ENCODE data around the gene RBM28. TPM values are rescaled to one million over a fixed set of nuclear protein-coding genes. Genes with fewer than 3 reads are reported as not detected.
A peak's percentile ranks its signal among the peaks of the same experiment; 100 is the strongest.

RBM28 gene, protein sequence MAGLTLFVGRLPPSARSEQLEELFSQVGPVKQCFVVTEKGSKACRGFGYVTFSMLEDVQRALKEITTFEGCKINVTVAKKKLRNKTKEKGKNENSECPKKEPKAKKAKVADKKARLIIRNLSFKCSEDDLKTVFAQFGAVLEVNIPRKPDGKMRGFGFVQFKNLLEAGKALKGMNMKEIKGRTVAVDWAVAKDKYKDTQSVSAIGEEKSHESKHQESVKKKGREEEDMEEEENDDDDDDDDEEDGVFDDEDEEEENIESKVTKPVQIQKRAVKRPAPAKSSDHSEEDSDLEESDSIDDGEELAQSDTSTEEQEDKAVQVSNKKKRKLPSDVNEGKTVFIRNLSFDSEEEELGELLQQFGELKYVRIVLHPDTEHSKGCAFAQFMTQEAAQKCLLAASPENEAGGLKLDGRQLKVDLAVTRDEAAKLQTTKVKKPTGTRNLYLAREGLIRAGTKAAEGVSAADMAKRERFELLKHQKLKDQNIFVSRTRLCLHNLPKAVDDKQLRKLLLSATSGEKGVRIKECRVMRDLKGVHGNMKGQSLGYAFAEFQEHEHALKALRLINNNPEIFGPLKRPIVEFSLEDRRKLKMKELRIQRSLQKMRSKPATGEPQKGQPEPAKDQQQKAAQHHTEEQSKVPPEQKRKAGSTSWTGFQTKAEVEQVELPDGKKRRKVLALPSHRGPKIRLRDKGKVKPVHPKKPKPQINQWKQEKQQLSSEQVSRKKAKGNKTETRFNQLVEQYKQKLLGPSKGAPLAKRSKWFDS
- 30.3 and 31.2 TPM in 2 replicates for total RNA-seq (2014; rRNA removed; shearing (Covaris generic))
- polyA plus RNA-seq (2015; cell fraction: cytosol; rRNA removed): 28.7 and 33.5 TPM in 2 replicates
- polyA plus RNA-seq (2015; cell fraction: nucleus; rRNA removed): 119 and 144 TPM in 2 replicates

DNA sequence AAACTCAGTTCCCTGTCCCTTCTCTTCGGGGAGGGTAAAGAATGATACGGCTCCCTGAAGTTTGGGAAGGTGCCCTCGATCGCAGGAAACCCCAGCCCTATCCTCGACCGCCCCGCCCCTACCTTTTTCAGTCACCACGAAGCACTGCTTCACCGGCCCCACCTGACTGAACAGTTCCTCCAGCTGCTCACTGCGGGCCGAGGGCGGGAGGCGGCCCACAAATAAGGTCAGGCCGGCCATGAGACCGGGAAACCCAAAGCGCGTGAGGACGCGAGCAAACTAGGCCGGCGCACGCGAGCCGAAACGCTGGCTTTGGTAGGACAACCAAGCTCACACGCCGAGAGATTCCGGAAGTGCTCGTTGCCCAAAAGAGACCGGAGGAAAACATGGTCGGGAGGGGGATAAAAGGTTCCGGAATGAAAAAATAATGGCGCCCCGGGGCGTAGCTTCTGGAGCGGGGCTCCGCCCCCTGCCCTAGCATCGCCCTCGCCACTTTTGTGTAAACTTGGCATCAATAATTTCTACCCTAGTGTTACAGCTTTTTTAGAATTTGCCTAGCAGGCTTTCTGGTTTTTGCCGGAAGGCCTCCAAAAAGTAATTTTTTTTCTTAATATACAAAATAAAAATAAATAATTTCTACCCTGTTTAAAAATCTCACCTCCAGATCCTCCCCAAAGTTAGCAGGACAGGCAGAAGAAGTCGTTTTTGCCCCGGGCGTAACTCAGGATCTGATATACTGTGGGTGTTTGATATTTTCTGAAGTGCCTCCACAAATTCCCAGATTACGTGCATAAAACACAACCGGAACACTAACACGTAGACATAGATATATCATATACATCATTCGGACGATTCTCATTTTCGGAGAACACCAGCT, at the start of gene RBM28:
RBM28 (minus strand) TSS at position 355 of the 877 bp plus-strand sequence; CDS start at position 240, 115 bp downstream.
- peak; percentile 89 for DNase-seq (ENCODE audit: low read depth)

DNA sequence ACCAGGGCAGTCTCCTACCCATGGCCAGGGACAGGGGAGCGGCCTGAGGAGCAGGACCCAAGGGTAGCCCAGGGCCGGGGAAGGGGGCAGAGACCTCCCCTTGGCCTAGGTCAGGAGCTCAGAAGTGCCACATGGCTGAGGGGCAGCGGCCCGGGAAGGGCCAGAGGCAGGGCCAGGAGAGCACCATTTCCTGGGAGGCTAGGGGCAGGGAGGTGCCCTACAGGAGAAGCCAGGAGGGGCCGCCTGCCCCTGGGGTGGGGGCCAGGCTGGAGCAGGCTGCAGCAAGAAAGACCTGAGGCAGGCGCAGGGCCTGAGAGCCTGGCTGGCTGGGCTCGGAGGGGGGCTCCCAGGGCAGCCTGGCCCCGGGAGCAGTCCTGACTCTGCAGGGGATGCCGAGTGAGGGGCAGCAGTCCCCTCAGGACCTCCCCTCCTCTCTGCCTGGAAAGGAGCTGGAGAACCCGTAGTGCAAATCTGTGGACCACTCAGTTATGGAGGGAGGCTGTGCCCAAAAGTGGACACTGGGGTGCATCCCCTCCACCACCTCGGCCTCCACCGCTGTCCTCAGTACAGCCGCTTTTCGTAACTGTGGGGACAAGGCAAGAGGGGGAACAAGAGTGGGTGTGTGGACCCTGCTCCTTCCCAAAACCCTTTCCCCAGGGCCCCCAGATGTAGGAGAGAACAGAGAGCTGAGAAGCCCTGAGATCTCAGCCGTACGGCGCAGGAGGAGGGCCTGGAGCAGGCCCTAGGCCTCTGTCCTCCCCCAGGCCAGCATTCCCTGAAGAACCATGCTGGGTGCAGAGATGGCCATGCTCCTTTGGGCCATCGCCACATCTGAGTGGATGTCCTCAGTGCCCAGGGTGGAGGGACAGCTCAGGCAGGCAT, 49.0 kb upstream of the RBM28 start:
- no peak for DNase-seq (ENCODE audit: low read depth)

DNA sequence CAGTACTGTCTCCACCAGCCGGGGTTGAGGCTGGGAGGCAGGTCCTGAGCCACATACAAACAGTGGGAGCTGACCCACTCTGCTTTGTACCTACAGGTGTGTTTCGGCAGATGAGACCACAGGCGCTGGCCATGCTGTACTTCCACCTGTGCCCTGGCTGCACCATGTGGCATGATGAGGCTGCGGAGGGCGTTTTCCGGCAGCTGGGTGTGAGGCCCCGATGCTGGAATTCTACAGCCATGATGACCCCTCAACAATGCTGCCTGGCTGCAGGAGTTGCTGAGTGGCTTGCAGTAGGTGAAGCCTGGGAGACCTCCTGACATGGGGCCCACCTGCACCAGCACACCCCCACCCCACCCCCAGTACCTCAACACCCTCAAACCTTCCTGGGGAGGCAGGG, 48.1 kb upstream of the RBM28 start:
- DNase-seq (ENCODE audit: low read depth): no peak

DNA sequence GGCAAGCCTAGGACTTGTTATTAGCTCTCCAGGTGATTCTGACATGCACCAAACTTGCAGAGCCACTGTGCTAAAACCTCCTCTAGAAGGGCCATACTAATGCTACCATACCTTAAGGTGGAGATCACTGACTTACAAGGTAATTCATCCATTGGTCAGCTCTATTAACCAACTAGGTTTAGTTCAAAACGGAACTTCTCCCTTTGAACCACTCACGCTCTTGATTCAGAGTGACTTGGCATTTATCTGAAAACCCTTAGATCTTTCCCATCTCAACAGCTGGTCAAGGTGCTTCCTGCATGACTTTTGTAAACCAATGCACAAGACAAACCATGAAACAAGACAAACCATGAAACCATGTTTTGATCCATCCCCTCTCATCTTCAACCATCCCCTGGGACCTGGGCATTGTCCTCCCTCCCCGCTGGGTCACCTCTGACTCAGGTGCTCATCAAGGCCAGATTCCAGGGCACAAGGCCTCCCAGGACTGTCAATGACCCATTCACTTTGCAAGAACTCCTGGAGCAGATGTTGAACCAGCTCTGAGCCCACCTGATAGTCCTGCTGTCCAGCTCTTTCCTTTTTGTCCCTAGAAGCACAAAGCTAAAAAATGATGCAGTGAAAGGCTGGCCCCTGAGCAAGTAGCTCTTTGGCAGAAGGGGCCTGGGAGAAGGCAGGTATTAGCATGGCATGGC, 47.3 kb upstream of the RBM28 start:
- DNase-seq (ENCODE audit: low read depth): no peak

DNA sequence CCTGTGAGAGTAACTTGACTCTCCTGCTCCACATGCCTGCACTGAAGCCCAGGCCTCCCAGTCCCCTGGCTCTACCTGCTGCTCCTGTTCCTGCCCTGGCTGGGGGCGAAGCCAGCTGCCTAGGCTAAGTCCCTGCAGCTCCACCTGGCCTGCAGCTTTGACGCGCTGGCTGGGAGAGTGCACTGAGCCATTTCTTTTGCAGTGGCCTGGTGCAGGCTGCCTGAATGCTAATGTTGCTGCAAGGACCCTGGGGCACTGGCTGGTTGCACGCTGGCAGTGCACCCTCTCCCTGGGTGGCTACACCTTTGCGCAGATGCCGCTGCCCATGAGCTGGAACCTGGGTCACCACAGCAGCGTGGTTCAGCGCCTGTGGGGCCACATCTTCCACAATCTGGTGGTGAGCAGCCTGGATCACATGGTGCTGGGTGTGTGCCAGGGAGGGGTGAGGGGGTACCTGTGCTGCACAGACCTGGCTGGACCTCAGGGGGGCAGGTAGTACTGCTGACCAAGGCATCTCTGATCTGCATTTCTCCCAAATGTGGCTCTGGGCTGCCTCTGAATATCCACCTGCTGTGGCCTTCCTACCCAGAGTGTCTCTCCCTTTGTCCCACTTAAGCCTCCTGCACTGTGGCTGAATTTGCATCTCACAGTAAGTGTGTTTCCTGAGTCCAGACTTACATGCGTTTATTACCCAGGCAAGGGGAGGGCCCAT, 46.1 kb upstream of the RBM28 start:
- DNase-seq (ENCODE audit: low read depth): no peak

DNA sequence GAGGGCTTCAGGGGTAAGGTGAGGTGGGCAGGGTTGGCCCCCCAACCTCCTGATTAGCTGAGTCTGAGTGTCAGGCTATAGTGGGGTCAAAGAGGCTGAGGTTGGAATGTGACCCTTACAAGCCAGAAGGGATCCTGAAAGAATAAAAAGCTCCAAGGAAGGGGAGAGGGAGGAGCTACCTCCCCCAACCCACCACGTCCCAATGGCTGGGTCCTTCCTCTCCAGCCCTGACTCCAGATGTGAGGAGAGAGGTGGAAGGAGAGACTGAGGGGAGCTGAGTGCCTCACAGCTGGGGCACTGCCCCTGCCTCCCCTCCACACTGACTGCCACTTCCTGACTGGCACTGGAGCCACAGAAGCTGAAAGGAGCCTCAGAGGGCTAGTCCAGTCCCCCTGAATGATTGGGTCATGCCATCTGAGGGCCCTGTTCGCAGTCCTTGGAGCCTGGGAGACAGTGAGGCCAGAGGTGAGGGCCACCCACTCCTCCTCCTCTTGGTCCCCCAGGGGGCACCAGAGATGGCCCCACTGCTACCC, 45.4 kb upstream of the RBM28 start:
- DNase-seq (ENCODE audit: low read depth): no peak

DNA sequence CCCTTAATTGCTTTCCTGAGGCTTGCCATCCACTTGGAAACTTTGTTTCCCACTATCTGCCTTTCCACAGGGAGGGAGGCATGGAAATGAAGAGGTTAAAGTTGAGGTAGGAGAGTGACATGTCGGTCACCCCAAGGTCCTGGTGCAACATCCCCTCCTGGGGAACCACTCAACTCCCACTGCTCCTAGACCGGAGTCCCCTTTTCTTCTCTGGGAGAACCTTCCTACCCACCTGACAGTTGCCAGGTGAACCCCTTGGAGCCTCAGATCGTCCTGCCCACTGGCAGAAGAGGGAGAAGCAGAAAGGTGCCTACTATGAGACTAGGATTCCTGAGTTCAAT, 44.4 kb upstream of the RBM28 start:
- no peak for DNase-seq (ENCODE audit: low read depth)

DNA sequence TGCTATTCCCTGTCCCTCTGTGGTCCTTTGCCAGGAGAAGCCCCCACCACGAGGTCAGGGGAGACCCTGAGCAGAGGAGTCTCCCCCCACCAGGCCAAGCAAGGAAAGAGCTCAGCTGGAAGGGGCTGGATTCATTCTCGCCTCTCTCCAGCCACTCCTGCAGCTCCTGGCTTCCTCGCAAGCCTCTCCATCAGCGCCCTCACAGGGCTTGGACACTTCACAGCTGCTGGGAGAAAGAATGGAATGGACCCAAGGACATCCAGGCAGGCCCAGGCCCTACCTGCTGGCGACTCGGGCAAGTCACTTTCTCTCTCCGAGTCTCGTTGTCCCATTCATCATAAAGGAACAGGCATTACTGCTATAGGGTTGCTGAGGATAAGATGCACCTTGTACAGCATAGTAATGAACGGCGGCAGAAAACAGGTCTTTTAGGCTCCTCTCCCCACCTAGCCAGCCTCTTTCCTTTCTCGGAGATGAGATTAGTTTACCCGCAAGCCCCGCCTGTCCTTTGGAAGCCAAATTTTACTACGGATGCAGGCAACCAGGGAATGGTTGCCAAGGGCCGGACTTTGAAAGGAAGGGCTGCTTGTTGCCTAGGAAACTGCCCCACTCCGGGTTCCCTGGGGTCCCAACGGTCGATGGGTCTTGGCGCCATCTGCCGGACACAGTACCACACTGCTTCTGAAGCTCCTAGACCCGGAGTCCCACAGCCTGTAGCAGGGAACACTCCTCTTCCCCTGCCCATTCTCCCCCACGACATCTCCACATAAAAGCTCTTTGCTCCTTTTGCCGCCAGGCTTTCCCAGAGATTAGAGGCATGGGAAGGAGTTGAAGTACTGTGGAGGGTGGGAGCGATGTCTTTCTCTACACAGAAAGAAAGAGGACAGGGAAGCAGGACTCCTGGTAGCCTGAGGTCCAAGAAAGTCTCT, 43.8 kb upstream of the RBM28 start:
- DNase-seq (ENCODE audit: low read depth): peak; percentile 70

DNA sequence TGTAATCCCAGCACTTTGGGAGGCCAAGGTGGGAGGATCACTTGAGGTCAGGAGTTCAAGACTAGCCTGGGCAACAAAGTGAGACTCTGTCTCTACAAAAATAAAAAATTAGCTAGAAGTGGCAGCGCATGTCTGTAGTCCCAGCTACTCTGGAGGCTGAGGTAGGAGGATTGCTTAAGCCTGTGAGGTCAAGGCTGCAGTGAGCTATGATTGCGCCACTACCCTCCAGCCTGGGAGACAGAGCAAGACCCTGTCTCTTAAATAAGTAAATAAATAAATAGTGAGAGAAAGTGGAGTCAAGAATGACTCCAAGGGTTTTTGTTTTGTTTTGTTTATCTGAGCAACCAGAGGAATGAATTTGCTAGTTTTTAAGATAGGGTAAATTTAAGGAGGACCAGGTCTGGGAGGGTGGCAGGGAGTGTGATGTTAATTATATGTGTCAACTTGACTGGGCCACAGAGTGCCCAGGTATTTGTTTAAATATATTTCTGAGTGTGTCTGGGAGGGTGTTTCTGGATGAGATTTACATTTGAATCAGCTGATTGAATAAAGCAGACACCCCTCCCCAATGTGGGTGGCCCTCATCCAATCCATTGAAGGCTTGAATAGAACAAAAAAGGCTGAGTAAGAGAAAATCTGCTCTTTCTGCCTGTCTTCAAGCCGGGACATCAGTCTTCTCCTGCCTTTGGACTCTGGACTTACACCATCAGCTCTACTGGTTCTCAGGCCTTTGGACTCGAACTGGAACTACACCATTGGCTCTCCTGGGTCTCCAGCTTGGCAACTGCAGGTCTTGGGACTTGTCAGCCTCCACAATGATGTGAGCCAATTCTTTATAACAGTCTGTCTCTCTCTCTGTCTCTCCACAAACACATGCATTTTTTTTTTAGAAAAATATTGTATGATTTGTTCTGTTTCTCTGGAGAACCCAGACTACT, 42.5 kb upstream of the RBM28 start:
- DNase-seq (ENCODE audit: low read depth): no peak

DNA sequence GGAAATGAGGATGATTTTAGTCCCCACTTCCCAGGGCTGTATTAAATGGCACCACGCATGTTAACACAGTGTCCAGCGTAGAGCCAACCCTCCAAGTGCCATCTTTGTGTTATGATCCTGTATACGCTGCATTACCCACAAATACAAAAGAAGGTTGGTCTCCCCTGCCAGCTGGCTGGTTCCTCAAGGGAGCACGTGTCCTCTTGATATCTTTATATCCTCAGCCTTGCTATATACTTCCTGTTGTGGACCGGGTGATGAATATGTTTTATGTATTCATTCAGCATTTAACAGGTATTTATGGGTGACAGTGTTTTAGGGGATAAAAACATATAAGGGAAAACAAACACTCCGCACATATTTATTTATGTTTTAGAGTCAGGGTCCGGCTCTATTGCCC, 41.0 kb upstream of the RBM28 start:
- no peak for DNase-seq (ENCODE audit: low read depth)

DNA sequence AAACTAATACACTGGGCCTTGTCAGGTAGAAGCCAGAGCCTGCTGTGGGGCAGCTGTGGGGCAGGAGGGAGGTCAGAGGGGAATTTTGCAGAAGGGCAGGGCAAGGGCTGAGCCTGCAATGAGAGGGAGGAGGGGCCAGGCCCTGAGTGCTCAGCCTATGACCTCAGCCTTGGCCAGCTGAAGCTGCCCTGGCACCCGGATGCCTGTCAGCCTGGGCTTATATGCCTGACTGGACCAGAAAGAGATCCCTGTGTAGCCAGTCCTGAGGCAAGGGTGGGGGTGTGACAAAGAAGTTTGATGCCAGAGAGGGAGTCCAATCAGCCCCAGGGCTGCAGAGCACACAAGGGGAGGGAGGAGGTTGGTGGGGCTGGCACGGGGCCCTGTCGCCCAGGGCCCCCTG, 40.1 kb upstream of the RBM28 start:
- DNase-seq (ENCODE audit: low read depth): no peak

DNA sequence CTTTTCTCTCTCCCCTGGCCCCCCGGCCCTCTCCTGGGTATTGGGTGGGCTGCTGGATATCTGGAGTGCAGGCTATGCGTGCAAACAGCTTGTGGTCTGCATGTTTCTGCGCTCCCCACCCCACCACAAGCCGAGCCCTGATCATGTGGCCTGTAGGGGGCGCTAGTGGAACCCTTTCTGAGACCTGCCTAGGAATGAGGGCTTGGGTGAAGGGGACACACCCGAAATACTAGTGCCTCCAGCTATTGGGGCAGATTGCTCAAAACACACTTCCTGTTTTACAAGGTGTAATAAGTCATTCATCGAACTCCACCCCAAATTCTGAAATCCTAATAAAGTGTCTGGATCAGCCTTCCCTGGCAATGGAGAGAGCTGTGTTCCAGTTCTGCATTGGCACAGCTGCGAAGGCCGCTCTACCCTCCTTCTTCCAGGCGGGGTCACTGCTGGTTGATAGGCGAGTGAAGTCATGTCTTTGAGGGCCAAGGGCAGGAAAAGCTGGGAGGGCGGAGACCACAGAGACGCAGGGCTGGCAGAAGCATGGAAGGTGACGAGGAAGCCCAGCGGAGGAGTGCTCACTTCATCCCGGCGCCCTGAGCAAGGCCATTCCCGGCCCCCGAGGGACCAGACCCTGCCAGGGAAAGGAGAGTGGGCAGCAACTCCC, 37.6 kb upstream of the RBM28 start:
- no peak for DNase-seq (ENCODE audit: low read depth)

DNA sequence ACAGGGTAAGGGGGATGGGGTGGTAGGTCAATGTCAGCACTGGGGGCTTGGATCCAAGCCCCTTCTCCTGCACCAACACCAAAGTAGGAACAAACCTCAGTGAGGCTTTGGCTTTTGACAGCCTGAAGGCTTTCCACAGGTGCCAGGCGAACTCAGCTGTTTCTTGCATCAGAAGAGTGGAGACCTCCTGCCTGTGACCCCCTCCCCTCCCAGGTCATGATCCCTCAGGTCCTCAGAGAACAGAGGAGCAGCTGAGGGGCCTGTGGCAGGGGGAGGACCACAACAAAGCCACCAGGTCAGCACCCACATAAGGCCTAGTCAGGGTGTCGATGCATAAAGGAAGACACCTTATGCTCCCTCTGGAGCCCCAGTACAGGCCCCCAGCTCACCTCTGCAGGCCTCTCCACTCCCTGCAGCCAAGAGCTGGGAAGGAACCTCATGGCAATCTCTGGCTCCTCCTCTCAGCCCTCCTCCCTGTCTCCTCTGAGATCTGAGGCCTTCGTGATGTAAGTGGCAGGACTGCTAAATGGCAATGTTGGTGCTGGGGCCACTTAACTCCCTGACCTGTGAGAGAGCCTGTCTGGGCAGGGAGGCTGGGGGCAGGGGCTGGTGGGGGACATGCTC, 36.9 kb upstream of the RBM28 start:
- DNase-seq (ENCODE audit: low read depth): no peak

DNA sequence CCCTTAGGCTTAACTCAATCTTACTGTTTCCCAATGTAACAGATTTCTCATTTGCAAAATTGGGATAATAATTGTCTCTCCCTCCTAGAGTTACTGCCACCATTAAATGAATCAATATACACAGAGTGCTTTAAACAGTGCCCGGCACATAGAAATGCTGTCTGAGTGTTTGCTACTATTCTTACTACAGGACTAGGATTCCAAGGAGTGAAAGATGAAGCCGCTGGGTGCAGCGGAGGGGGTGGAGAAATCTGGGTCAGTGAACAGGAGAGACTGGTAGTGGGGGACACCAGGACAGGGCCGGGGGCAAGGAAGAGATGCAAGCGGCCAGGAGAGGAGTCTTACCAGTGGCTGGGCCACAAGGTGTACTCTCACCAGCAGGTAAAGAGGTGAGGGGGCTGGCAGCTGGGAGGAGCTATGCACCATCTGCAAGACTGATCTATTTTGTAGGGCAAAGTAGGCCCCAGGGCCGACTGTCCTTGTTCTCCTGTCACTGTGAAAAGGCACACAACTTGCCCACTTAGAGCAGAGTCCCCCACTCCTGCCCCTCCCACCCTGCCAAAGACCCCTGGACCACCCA, 36.3 kb upstream of the RBM28 start:
- DNase-seq (ENCODE audit: low read depth): no peak

DNA sequence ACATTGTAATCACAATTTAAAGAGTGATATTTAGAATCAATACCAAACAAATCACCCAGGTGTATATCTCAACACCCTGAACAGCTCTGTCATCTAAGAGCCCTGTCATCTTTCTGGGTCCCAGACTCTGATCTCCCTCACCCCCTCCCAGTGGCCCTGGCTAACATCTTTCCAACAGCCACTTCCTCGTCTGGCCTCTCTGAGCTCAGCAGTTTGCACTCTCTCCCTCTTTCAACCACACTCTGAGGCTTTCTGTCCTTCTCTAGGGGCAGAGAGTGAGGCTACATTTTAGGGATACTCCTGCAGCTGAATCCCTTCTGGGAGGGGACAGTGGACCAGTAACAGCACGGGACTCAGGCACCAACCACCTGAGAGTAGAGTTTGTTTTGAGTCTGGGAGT, 34.9 kb upstream of the RBM28 start:
- no peak for DNase-seq (ENCODE audit: low read depth)
